ENCODE measurements around the gene C17orf107. TPM values are rescaled to one million over a fixed set of nuclear protein-coding genes. Genes with fewer than 3 reads are reported as not detected.

C17orf107 gene
- total and polyA plus RNA-seq, 2 of the 13 experiments (the other 11 are each of a cell fraction or from before 2014, with no cell fraction given), result 0.20 to 0.59 TPM

- TF ChIP-seq RBM39 (IDR thresholded peaks at IDR 0.05; ENCODE audit: low read depth, low read length, poor library complexity, severe bottlenecking), result no peak
- no peak for TF ChIP-seq ZNF878 (CRISPR knock-in tag; IDR thresholded peaks at IDR 0.05)
- TF ChIP-seq ZBTB20 (CRISPR knock-in tag; IDR thresholded peaks at IDR 0.05; ENCODE audit: borderline replicate concordance, low read depth), result no peak
- TF ChIP-seq, protein P1, sequence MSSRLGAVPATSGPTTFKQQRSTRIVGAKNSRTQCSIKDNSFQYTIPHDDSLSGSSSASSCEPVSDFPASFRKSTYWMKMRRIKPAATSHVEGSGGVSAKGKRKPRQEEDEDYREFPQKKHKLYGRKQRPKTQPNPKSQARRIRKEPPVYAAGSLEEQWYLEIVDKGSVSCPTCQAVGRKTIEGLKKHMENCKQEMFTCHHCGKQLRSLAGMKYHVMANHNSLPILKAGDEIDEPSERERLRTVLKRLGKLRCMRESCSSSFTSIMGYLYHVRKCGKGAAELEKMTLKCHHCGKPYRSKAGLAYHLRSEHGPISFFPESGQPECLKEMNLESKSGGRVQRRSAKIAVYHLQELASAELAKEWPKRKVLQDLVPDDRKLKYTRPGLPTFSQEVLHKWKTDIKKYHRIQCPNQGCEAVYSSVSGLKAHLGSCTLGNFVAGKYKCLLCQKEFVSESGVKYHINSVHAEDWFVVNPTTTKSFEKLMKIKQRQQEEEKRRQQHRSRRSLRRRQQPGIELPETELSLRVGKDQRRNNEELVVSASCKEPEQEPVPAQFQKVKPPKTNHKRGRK (CRISPR knock-in tag; IDR thresholded peaks at IDR 0.05), result no peak
- no peak for TF ChIP-seq ATF3 (CRISPR knock-in tag; IDR thresholded peaks at IDR 0.05)
- TF ChIP-seq TBP (CRISPR knock-in tag; IDR thresholded peaks at IDR 0.05), result no peak
- TF ChIP-seq ZNF121 (CRISPR knock-in tag; IDR thresholded peaks at IDR 0.05), result no peak
- TF ChIP-seq TAF1 (CRISPR knock-in tag; IDR thresholded peaks at IDR 0.05), result peak; percentile 8; the same call in 1 of the 2 replicates
- no peak for TF ChIP-seq MTA3 (CRISPR knock-in tag; IDR thresholded peaks at IDR 0.05)
- no peak for TF ChIP-seq SNAPC2 (CRISPR knock-in tag; IDR thresholded peaks at IDR 0.05)
- no peak for TF ChIP-seq E2F5 (CRISPR knock-in tag; conservative IDR thresholded peaks at IDR 0.05)
- TF ChIP-seq ATAD3A (CRISPR knock-in tag; IDR thresholded peaks at IDR 0.05), result no peak
- TF ChIP-seq, protein P2, sequence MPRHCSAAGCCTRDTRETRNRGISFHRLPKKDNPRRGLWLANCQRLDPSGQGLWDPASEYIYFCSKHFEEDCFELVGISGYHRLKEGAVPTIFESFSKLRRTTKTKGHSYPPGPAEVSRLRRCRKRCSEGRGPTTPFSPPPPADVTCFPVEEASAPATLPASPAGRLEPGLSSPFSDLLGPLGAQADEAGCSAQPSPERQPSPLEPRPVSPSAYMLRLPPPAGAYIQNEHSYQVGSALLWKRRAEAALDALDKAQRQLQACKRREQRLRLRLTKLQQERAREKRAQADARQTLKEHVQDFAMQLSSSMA (CRISPR knock-in tag; IDR thresholded peaks at IDR 0.05), result no peak
- TF ChIP-seq, protein P3, sequence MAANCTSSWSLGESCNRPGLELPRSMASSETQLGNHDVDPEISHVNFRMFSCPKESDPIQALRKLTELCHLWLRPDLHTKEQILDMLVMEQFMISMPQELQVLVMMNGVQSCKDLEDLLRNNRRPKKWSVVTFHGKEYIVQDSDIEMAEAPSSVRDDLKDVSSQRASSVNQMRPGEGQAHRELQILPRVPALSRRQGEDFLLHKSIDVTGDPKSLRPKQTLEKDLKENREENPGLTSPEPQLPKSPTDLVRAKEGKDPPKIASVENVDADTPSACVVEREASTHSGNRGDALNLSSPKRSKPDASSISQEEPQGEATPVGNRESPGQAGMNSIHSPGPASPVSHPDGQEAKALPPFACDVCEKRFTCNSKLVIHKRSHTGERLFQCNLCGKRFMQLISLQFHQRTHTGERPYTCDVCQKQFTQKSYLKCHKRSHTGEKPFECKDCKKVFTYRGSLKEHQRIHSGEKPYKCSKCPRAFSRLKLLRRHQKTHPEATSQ (CRISPR knock-in tag; IDR thresholded peaks at IDR 0.05; ENCODE audit: borderline replicate concordance), result no peak
- TF ChIP-seq ZFP36 (IDR thresholded peaks at IDR 0.05; ENCODE audit: borderline replicate concordance, low read depth, low read length, partially characterized antibody), result no peak
- no peak for TF ChIP-seq SRSF4 (IDR thresholded peaks at IDR 0.05; ENCODE audit: low read depth, low read length, poor library complexity, severe bottlenecking)
- TF ChIP-seq ZNF792 (CRISPR knock-in tag; IDR thresholded peaks at IDR 0.05), result no peak
- TF ChIP-seq NFKB2 (CRISPR knock-in tag; IDR thresholded peaks at IDR 0.05; ENCODE audit: borderline replicate concordance), result no peak
- no peak for TF ChIP-seq ZNF557 (CRISPR knock-in tag; IDR thresholded peaks at IDR 0.05)
- no peak for TF ChIP-seq ATF2 (CRISPR knock-in tag; IDR thresholded peaks at IDR 0.05)
- TF ChIP-seq POLR2G (IDR thresholded peaks at IDR 0.05; ENCODE audit: low read depth, low read length), result peak; percentile 61
- TF ChIP-seq DNMT1 (CRISPR knock-in tag; IDR thresholded peaks at IDR 0.05), result no peak
- TF ChIP-seq ZNF383 (CRISPR knock-in tag; IDR thresholded peaks at IDR 0.05; ENCODE audit: borderline replicate concordance), result no peak
- TF ChIP-seq ZSCAN20 (CRISPR knock-in tag; IDR thresholded peaks at IDR 0.05; ENCODE audit: borderline replicate concordance), result no peak
Measured at GRCh38 chr17:4934173-4934979, 35.0 kb downstream of the C17orf107 start (continued).

All from HepG2 (cell line).